Myocyte (in vitro differentiated cells): ENCODE data around the gene AUTS2. TPM values are rescaled to one million over a fixed set of nuclear protein-coding genes. Genes with fewer than 3 reads are reported as not detected.

Experiments
- DNase-seq: peaks from one replicate; pipeline ENCODE4 v3.0.0-alpha.2; 2012; ENCODE audit warnings: low read depth
- total RNA-seq: library from RNA; depleted of rRNA; stranded (reverse); fragments of >200 nt; gene quantifications from 2 replicates; pipeline ENCODE4 v1.2.3, GENCODE V29; 2014

The AUTS2 gene
- total RNA-seq, 1 donor from 2014 or later: 4.4 TPM

DNA sequence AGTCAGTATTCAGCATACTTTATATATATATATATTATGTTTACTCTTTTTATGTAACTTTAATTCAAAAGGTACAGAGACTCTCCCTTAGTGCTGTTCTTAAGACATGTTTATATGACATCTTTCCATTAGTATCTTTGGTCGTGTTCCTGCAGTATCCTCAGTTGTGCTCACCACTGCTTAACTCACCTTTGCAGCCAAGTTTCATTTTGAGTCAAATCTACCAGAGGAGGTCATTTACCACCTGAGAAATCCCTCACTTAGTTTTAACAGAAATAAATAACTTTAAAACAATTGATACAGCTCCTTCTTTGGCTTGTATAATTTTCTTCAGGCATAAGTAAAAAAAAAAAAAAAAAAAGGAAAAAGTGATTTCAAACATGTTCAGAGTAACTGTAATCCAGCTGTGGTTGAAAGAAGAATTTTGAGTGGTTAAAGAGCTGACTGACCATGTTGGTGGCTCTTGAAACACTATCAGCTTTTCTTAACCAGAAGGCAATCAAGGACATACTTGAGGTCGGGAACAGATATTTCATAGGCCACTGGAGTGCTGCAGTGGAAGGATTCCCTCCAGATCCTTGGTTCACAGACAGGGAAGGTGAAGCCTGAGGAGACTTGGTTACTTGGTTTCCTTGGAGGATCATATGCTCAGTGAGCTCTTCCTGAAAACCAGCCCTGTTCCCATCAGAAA lies 116.8 kb downstream of the AUTS2 start:
- no peak for DNase-seq

DNA sequence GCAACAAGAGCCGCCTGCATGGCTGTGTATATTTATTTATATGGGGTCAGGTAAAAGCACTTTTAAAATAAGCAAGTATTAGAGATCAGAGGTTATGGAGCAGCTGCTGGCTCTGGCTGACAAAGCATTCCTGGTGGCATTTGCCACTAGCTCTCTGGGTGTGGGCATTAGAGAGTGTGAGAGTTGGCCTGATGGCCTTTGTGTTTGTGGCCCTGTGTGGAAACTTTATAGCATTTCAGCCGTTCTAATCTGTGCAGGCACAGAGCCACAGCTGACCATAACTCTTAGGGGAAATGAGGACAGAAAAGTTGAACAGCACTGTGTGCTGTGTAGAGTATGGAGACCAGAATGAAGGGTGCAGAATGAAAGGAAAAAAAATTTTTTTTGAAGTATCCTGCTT lies 118.9 kb downstream of the AUTS2 start:
- no peak for DNase-seq

DNA sequence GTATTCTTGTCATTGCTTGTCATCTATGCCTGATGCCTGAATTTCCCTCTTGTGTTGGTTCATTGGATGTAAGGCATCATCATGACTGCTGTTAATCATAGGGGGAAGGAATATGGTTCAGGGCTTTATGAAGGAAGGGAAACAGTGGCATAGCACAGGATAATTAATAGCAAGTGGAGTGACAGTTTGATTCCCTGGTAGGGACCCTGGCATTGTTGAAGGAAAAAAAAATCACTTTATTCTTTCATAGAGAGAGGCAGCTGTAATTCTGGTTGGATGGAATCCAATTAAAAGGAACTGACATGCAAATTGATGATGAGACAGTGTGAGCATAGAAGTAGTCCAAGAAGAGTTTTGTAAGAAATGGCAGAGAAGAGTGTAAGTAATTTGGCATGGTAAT lies 121.4 kb downstream of the AUTS2 start:
- DNase-seq: no peak

DNA sequence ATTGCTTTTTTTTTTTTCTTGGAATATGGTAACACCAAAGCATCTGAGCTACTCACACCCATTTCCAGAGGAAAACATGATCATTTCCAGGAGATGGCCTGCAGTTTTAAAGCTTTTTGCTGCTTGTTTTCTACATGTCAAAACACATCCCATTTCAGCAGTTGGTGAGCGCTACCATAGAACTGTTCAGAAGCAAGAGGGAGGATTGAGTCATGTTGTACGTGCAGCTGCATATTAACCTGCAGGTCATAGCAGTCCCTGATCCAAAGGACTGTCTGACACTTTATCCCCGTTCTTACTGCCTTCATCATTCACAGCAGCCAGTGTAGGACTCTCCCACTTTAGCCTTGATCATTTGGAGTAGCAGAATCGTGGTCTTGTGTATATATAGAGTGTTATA lies 124.6 kb downstream of the AUTS2 start:
- DNase-seq: no peak

DNA sequence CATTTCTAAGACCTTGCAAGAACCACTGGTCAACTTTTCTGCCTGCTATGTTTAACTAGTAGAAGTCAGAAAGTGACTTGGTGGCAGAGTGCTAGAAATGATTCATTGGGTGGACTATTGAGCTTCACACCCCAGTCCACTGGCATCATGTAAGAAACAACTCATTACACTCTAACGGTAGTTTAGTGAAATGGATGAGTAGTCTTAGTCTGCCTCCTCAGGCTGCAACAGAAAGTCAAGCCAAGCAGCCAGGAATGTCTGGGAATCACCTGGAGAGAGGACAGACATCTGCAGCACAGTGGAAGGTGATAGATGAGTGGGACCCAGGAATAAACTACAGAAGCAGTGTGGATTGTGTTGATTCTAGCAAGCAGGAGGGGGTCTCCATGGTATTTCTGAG lies 125.4 kb downstream of the AUTS2 start:
- DNase-seq: no peak

DNA sequence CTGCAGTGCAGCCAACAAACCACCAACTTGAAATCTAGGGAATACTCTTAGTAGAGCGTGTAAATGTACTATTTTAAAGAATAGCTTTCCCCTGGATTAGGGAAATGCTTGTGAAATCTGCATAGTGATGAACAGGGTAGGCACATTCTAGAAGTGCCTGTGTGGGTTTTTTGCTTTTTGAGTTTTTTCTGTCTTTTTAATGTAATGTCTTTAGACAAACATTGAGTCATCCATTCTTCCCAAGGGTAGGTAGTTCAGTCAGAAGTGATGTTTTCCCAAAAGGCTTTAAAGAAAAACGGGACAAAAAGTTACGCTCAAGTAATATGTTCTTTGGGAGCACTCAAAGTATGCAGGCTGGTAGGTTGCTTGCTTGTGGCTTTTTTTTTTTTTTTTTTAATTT lies 130.0 kb downstream of the AUTS2 start:
- DNase-seq: no peak

DNA sequence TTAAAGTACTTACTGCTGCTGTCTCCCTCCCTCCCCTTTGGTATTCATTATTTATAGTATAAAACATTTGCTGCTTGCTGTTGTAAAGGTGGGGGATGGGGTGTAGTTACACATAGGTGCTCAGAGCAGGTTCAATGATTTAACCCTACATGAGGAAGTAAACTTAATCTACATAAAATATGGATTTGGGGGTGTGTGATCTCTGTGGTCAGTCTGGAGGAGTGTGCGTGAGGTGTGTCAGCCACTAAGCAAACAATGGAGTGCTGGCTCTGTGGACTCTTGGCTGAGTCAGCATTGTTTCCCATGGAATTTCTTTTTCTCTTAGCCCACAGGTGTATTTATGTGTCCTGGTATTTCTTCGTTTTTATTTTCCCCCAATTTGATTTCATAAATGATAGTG lies 133.9 kb downstream of the AUTS2 start:
- DNase-seq: no peak

DNA sequence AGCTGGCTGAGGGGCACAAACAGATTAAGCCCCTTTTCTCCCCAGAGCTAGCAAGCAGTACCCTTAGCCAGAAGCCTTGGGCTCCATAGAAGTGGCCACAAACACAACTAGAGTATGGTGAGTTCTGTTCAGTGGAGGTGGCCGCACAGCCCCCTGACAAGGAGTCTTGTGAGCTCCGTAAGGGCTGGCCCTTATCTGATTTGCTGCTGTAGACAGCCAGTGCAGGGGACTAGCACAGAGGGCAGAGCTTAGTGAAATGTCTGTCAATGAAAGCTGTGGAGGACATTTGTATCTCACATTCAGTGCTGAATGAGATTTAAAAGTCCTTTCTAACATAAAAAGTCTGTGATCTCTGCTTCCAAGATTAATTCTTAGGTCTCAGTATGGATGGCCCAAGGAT lies 137.3 kb downstream of the AUTS2 start:
- no peak for DNase-seq

DNA sequence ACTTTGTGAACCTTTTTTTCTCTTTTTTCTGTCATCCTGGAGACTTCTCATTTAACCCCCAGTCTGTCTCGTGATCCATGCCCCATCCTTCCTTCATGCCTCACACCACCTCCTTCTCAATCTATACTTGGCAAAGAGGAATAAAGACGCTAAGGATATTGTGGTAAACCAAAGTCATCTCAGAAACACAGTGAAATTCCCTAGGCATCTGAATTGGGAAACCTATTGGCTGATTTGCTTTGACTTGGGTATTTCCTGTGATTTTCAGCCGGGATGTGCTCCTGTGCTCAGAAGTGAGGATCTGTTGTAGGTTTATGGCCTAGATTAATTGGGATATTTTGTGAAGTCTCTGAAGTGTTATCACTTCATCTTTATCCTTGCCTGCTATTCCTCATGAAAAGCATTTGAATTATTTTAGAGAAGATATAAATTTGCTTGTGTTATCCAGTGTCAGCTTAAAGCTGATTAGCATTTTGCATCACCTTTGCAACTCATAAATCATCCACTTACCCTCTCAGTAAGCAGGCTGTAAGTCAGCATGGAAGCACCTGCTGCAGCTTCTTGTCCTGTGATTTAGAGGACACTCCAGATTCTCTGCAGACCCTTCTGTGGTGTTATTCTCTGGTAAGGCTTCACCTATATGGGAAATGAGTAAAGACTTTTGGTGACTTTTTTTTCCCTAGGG lies 138.0 kb downstream of the AUTS2 start:
- DNase-seq: no peak

DNA sequence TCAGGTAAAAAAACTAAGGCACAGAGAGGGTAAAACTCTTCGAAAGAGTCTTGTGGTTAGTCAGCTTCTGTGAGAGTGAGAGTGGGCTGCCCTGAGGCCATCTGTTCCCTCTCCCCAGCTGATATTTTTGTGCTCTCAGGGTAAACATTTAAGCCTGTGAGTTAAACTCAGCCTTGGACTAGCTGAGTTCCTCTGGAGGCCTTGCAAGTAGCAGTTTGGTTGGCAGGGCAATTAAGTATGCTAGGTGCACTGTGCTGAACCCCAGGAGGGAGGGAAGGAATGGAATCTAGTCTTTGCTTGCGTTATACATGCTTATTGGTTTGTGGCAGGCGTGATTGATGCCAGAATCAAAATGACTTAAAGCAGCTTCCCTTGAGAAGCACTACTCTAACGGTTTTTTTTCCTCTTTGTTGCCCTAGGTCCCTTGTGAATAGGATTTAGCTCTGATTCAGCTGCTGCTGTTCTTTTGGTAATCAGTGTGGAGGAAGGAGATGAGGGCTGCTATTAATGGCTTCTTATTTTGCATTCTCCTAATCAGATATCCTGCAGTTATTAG lies 140.2 kb downstream of the AUTS2 start:
- no peak for DNase-seq

DNA sequence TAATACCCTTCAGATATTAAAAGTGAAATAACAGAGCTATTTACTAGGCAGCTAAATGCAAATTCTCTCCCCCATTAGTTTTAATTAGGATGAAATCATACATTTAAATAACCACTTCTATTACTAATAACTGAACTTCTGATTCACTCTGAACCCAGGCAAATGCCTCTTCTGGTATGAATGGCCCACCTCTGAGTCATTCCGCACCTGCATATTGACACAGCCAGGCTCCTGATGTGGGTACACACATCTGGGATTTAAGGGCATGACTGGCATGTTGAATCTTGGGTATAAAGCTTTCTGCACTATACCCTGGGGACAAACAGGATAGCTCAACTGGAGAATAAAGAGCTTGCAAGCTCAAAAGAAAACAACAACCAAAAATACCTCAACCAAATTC lies 140.9 kb downstream of the AUTS2 start:
- no peak for DNase-seq

DNA sequence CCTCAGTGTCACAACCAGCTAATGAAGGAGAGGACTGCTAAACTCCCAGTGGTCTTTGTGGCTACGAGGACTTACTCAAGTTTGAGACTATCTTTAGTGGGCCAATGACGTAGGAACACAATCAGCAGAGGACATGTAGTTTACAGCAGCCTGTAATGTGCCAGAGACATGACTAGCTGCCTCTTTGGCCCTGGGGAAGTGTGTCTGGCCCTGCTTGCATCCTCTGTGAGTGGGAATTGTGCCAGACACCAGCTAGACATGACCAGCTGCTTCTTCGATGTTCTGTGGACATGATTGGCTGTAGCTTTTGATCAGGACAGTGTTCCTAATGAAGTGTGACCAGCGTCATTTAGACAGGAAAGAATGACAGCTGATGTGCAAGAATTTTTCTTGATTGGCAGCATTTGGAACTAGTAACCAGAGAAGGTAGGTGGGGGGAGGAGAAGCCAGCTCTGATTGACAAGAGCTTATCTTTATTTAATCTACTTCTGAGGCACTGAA lies 141.7 kb downstream of the AUTS2 start:
- DNase-seq: no peak

DNA sequence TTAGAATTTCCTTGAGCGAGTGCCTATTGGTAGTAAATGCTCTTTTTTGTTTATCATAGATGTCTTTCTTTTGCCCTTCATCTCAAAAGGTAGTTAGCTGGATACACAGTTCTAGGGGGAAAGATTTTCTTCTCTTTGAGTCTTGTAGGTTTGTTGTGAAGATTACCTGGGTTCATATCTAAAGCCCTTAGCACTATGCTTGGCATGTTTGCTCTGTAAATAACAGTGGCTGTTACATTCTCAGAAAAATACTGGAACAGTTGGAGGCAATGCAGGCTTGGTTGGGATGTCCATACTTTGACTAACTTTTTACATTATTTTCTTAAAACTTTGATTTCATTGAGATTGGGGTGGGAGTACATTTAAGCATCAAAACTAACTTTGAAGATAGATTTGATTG lies 144.0 kb downstream of the AUTS2 start:
- DNase-seq: no peak

DNA sequence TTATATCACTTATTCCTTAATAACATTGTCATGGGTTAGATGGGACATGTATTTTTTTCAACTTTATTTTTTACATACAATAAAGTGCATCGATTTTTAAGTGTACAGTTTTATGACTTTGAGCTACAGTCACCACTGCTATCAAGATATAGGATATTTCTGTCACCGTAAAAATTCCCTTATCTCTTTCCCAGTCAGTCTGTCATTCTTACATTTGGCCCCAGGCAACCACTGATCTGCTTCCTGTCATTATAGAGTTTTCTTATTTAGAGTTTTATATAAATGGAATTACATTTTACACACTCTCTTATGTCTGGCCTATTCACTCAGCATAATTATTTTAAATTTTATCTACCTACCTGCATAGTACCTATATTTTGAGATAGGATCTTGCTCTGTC lies 145.2 kb downstream of the AUTS2 start:
- DNase-seq: no peak

DNA sequence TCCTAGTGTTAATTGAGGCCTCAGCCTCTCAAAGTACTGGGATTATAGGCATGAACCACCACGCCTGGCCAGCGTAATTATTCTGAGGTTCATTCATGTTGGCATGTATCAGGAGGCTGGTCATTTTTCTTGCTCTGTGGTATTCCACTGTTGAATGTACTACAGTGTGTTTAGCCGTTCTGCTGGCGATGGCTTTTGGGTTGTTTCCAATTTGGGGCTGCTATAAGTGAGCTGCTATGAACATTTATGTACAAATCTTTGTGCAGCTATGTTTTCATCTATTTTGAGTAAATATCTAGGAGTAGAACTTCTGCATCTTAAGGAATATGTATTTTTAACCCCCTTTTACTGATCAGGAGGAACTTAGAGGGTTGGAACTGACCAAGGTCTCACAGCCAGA lies 145.8 kb downstream of the AUTS2 start:
- DNase-seq: no peak

DNA sequence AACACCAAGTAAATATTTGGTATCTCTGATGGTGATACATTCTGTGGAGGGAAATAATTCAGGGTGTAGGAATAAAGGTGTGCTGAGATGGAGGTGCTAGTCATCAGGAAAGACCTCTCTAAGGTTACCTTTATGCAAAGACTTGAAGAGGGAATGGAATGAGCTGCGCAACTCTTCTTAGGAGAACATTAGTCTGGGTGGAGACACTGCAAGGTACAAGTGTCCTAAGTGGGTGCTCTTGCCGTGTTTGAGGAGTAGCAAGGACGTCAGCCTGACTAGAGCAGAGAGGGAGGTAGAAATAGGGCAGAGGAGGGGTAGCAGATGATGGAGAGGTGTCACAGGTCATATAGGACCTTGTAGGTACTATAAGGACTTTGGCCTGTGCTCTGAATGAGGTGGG lies 148.1 kb downstream of the AUTS2 start:
- DNase-seq: no peak

DNA sequence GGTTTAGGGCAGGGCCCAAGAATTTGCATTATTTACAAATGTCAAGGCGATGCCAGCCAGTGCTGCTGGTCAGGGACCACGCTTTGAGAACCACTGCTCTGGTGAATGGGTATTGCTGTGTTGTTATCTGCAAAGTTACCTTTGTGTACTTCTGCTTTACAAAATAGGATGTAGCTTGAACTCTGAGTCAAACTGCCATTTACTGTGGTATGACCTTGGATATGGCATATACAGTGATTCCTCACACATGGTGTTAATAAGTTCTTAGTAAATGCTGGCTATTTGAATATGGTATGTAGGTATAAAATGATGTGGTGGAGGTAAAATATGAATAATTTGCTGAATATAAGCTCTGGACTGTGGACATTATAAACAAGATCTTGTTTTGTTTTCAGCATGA lies 148.9 kb downstream of the AUTS2 start:
- DNase-seq: no peak

DNA sequence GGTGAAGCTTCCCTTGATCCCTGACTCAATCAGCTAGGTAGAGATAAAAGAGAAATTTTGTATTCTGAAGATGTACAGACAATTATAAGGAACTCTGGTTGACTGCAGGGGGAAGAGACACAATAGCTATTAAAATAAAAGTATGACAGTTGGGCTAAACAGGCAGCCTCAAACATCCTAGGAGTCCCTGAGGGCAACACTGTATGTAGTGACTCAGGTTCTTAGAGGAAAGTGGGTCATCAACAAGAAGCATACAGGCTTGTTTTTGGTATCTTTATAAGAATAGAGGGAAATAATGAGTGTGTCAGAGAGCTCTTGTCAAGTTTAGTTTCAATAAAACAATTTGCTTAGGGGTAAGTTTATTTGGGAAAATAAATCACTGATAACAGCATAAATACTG lies 150.3 kb downstream of the AUTS2 start:
- no peak for DNase-seq

DNA sequence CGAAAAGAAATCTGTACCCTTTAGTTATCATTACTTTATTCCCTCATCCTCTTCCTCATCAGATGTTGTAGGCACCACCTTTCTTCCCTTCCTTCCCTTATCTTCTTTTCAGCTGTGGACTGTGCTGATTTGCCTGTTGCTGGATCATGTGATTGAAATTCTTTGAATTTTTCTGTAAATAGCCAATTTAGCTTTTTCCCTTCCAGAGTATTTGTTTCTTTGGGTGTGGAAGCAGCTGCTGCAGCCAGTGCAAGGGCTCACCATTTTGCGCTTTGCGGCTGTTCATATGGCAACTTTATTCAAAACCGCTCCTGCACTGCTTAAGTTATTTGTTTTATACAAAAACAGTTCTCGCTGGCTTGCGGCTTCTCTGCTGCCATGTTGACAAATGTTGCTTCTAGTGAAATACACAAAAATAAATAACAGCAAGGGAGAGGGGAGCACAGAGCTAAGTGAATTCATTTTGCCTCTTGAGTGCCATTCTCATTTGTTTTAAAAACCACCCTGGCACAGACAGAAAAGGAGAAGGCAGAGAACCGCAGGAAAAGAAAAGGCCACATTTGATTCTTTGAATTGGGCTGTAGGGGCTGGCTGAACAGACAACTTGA lies 151.2 kb downstream of the AUTS2 start:
- no peak for DNase-seq

DNA sequence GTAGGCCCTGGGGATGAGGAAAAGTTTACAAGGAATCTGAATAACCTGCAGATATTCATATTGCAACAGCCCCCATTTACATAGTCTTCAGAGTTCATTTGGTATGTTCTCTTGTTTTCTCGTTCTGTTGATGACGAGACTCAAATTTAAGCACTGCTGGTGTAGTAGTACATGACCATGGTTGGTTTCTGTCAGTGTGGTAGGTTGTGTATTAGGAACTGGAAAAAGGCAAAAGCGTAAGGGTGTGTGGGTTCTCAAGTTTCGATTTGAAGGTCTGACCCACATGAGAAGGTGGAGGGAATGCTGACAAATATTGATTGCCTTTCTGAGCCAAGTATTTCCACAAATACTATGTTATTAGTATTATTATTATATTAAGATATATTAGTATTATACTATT lies 151.7 kb downstream of the AUTS2 start:
- no peak for DNase-seq

DNA sequence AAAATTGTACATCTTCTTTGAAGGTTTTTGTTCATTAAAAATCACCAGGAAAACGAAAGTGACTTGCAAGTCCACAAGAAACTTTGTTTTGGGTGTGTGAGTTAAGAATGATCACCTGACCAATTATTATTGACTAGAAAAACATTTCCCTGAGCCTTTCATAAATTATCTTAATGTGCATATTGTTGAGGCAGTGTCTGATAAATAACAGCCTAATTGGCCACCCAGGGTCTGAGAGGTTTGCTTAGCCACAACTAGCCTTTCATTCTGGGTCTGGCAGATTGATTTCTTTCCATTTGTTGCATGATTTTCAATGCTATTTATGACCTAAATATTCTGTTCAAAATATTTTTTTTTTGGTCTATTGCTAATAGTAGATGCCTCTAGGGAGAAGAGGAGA lies 152.8 kb downstream of the AUTS2 start:
- DNase-seq: no peak

DNA sequence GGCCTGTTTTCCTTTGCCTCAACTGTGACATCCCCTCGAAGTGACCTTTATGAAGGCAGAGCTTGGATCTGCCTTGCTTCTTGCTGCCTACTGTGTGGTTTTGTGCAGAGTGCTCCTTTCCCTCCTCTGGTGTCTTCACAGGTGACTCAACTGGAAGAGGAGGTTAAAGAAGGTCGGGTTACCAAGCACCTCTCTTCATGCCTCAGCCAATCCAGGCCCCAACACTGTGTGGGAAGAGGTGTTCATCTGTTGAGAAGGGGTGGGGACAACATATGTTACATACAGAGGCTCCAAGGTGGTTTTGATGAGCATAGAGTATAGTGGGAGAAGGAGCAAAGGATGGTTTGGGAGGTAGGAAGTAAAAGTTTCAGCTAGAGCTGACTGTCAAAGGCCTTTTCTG lies 155.7 kb downstream of the AUTS2 start:
- DNase-seq: no peak
